ENCODE data around the gene TLK2. TPM values are rescaled to one million over a fixed set of nuclear protein-coding genes. Genes with fewer than 3 reads are reported as not detected.

Gene TLK2
- total RNA-seq, 1 experiment from 2014 or later = 42.9 TPM

DNA sequence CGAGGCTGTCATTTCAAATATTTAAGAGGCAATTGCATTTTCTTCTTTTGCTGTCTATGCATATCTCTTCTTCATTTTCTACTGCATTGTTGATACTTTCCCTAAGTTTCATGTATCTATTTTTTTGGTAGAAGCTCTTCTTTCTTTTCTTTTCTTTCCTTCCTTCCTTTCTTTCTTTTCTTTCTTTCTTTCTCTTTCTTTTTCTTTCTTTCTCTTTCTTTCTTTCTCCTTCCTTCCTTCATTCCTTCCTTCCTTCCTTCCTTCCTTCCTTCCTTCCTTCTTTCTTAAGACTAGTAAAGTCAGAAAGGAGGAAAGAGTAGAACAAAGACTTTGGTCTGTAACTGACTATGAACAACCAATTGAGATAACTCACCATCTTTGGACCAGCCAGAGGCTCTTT lies 182.7 kb downstream of the TLK2 start:
- Mint-ChIP-seq H3K36me3 (peaks cover 9% of the 10 kb centered on the region), H3K27me3 (ENCODE audit: low read depth) (no peaks in the 10 kb centered on the region), H3K4me1 (peaks cover 15% of the 10 kb centered on the region), H3K27ac (no peak overlapping the region), H3K9me3 (peaks cover 24% of the 10 kb centered on the region), H3K4me3 (no peak overlapping the region)
- DNase-seq (ENCODE audit: low spot score) (no peak), ATAC-seq (no peak)
- ChIA-PET POLR2A (no interaction called here), CTCF (no interaction called here)
- TF ChIP-seq NFYB (CRISPR knock-in tag; conservative IDR thresholded peaks at IDR 0.05; ENCODE audit: low read depth) (no peak), NR3C1 (CRISPR knock-in tag; conservative IDR thresholded peaks at IDR 0.05; ENCODE audit: low read depth) (no peak), ATF6 (CRISPR knock-in tag; IDR thresholded peaks at IDR 0.05) (no peak), FOXP1 (CRISPR knock-in tag; IDR thresholded peaks at IDR 0.05; ENCODE audit: borderline replicate concordance) (no peak), MXD4 (CRISPR knock-in tag; IDR thresholded peaks at IDR 0.05; ENCODE audit: borderline replicate concordance) (no peak)

DNA sequence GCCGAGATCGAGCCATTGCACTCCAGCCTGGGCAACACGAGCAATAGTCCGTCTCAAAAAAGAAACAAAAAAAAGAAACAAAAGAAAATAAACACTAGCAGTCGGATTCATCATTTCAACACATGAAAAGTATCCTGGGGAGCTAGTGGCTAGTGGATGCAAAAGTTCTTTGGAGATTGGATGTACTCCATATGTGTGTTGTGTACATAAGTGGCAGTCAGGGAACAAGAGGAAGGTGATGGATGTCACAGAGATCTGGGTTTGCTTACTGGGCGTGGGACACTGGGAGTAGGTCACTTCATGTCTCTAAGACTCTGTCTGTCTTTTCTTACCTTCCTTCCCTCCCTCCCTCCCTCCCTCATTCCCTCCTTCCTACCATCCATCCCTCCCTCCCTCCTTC lies 184.2 kb downstream of the TLK2 start:
- Mint-ChIP-seq H3K27me3 (ENCODE audit: low read depth) (no peaks in the 10 kb centered on the region), H3K4me3 (no peak overlapping the region), H3K36me3 (peaks cover 9% of the 10 kb centered on the region), H3K9me3 (peaks cover 18% of the 10 kb centered on the region), H3K27ac (no peak overlapping the region), H3K4me1 (peaks cover 8% of the 10 kb centered on the region)
- ATAC-seq (no peak), DNase-seq (ENCODE audit: low spot score) (no peak)
- TF ChIP-seq STAT6 (CRISPR knock-in tag; conservative IDR thresholded peaks at IDR 0.05; ENCODE audit: low read depth) = no peak
- TF ChIP-seq GTF2I (CRISPR knock-in tag; conservative IDR thresholded peaks at IDR 0.05) = no peak
- TF ChIP-seq NFATC4 (CRISPR knock-in tag; IDR thresholded peaks at IDR 0.05) = no peak
- no peak for TF ChIP-seq ELF4 (CRISPR knock-in tag; IDR thresholded peaks at IDR 0.05; ENCODE audit: low read depth)
- TF ChIP-seq NFE2L1 (CRISPR knock-in tag; IDR thresholded peaks at IDR 0.05) = no peak
- no peak for TF ChIP-seq CREB1 (CRISPR knock-in tag; IDR thresholded peaks at IDR 0.05)
- TF ChIP-seq ZNF138 (CRISPR knock-in tag; conservative IDR thresholded peaks at IDR 0.05) = no peak
- POLR2A ChIA-PET = no interaction called here
- CTCF ChIA-PET = no interaction called here

Other genes with a start within 250 kb of the TLK2 start
- not detected in 3 replicates for gene EFCAB3, start 98.3 kb upstream of the TLK2 start, total RNA-seq (2021)
- 29.5 to 33.6 TPM (median 29.6 TPM) in 3 replicates for gene METTL2A, start 54.9 kb upstream of the TLK2 start, total RNA-seq (2021)
- gene MRC2, start 148.8 kb downstream of the TLK2 start, total RNA-seq (2021) = 30.3 to 35.3 TPM (median 32.5 TPM) in 3 replicates